Peyer's patch (tissue), 4 donors: ENCODE results near the gene MXRA7.

Experiments
- POLR2A ChIP-seq, 2 donors: fragments of 450-650 bp; IDR thresholded peaks; one replicate each; pipeline ENCODE4 v1.5.1; 2017; ENCODE audit warnings: antibody characterized with exemption in 2 of 2, mild to moderate bottlenecking in 2 of 2, moderate library complexity in 2 of 2
- TF ChIP-seq, protein P1 (sequence below), 6 experiments: fragments of 450-650 bp in 4 of 6; fragments of 200-600 bp in 2 of 6; sonication (generic) in 1 of 6; IDR thresholded peaks; one replicate each; pipeline ENCODE4 v1.5.1; 2017 to 2019; ENCODE audit warnings: antibody characterized with exemption in 6 of 6, mild to moderate bottlenecking in 3 of 6, moderate library complexity in 1 of 6

DNA sequence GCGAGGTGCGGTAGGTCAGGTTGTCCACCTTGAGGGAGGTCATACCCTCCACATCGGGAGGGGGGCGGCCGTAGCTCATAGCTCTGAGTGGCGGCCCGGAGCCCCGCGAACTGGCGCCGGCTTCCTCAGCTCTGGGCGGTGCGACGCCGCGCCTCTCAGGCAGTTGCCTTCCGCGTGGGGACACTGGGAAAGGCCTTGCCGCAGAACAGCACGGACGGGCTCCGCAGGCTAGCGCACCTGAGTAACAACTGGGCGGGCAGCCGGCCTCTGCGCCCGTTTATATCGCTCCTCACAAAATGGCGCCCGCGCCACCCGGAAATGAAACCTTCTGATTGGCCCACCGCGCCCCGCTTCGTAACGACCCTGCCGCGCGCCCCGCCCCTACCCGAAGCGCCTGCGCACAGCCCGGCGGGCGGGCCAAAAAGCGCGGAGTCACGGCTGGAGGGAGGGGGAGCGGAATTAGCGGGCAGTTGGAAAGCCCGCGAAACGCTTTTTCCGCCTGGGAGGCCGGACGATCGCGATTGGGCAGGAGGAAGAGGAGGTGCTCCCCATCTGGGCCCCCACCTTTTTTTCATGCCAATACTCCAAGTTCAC lies 26.4 kb upstream of the MXRA7 start, which contains the start of gene SRSF2:
- TF ChIP-seq, protein P1, sequence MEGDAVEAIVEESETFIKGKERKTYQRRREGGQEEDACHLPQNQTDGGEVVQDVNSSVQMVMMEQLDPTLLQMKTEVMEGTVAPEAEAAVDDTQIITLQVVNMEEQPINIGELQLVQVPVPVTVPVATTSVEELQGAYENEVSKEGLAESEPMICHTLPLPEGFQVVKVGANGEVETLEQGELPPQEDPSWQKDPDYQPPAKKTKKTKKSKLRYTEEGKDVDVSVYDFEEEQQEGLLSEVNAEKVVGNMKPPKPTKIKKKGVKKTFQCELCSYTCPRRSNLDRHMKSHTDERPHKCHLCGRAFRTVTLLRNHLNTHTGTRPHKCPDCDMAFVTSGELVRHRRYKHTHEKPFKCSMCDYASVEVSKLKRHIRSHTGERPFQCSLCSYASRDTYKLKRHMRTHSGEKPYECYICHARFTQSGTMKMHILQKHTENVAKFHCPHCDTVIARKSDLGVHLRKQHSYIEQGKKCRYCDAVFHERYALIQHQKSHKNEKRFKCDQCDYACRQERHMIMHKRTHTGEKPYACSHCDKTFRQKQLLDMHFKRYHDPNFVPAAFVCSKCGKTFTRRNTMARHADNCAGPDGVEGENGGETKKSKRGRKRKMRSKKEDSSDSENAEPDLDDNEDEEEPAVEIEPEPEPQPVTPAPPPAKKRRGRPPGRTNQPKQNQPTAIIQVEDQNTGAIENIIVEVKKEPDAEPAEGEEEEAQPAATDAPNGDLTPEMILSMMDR (IDR thresholded peaks at IDR 0.05): peak in 2 of 6 experiments; percentile 9 to 15
- peak; percentile 99 to 100 for TF ChIP-seq POLR2A (IDR thresholded peaks at IDR 0.05)
